Stimulated activated CD8-positive, alpha-beta memory T cell treated with anti-CD3 and anti-CD28 coated beads, Interleukin-15, amount 100 ng/mL, for 24 hours (primary cell): Measurements from ENCODE around the gene KIAA0930.

Experiments
- DNase-seq: peaks from one replicate; pipeline ENCODE4 v3.0.0-alpha.2; 2020; ENCODE audit warnings: low read depth

KIAA0930 gene

DNA sequence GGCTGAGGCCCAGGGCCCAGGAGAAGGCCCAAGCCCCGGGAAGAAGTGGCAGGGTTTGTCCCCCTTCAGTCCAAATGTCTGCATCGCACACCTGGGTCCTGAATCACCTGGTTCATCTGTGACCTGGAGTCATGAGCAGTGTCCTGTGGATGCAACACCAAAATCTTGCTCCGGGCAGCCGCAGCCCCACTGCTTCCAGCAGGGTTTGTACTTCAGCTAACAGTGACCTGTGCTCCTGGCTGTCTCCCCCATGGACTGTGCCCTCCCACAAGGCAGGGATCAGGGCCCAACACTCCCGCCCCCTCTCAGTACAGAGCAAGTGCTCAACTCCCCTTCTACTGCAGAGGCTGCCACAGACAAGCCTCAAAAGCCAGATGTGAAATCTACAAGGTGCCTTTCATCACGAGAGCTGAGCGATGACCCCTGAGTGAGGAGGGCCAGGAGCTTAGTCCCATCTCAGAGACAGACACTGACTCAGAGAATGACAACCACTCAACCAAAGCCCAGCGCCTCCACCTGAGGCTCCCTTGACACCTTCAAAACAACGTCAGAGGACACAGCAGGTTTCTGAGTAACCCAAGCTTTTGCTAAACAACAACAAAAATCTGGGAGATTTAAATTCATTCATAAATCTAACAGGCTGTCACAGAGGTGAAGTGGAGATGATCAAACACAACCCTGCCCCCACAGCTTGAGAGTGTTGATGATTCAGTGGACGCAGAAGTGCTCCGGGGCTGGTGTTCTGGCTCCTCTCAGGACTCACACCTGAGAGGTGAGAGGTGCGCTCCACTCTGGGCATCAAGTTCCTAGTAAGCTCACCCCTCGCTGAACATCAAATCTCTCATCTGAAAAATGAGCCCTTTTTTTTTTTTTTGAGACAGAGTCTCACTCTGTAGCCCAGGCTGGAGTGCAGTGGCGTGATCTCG is 3.4 kb downstream of the KIAA0930 start:
- DNase-seq, result no peak

DNA sequence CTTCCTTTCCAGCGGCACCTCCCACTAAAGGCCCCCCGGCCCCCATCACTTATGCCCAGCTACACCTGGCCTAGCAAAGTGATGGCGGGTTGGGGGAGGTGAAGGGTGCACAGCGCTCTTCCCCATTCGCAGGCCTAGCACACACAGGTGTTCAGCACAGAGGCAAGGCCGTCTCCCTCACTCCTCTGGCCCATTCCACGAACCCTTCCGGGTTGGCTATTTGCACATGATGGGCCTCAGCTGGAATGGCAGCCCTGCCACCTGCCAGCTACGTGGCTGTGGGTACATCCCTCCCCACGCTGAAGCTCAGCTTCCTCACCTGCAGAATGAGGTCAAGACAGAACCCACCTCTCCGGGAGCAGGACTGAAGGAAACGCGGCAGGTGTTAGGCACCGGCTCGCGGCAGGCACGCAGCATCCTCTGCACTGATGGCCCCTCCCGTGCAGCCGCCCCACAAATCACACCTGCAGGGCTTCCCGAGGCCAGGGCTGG is 4.8 kb downstream of the KIAA0930 start:
- no peak for DNase-seq

DNA sequence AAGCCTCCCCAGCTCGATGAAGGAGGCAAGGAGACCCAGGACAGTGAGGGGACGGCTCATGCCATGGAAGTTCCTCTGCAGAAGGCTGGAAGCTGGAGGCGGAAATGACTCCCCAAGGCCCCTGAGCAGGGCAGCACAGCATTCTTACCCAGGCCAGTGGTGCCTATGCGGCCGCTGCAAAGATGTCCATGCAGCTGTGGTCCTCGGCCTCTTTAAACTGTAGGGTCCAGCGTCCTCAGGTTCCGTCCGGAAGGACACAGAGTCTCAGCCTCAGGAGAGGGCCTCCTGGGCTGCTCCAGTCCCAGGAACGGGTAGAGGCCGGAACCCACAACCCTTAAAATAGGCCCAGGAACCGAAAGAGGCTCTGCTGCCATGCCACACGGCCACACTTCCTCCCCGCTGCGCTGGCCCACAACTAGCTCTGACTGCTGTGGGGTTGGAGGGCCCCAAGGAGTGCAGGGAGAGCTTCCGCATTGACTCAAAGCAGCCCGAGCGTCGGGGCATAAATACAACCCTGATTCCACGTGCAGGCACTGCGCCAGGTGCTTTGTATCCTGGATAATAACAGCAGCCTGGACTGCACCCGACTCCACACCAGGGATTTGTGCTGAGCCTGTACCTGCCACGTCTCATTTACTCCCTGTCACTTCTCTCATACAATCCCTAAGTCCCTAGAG is 5.5 kb downstream of the KIAA0930 start:
- no peak for DNase-seq

DNA sequence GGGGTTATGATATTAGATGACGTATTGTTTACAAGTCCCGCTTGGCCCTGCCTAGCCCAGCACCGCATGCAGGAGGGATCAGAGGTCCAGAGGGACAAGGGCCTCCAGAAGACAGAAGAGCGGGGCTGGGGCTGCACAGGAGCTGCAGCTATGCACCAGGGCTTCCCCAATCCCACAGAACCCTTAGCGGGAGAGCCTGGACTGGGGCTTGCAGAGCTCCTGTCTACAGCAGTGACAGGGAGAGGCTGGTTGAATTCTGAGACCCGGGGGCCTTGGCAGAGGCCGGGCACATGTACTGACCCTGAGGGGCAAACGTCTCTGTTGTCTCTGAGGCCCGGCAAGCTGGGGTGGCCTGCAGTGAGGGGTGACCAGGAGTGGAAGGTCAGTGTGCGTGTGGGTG is 6.9 kb downstream of the KIAA0930 start:
- DNase-seq, result no peak

DNA sequence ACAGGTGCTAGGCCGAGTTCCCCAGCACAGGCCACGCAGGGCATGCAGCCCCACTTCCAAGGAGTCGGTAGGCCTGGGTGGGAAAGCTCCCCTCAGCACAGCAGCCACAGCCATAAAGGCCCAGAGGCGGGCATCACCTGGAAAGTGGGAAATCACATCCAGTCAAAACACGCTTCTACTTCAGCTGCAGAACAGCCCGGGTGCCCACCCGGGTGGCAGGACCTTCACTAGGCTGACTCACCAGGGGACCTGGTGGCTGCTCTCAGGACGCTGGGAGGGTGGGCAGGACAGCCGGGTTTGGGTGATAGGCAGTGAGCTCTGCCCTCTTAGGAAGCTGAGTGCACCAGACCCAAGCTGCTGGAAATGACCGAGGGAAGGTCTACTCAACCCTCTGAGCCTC is 7.3 kb downstream of the KIAA0930 start:
- no peak for DNase-seq

DNA sequence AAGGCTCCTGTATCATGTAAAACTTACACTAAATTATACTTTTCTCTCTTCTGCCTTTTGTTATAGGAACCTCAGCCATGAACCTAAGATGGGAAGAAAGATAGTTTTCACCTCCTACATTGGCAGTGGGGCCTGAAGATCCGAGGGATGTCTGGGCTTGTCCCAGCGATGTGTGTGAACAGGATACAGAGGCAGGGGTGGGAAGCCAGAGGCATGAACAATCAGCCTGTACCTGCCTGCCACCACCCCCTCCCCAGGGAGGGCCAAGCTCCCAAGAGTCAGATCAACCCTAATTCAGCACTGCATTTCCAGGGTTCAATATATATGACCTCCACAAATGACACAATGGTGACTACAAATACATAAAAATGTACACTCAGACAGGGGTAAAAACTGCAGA is 9.4 kb downstream of the KIAA0930 start:
- no peak for DNase-seq

DNA sequence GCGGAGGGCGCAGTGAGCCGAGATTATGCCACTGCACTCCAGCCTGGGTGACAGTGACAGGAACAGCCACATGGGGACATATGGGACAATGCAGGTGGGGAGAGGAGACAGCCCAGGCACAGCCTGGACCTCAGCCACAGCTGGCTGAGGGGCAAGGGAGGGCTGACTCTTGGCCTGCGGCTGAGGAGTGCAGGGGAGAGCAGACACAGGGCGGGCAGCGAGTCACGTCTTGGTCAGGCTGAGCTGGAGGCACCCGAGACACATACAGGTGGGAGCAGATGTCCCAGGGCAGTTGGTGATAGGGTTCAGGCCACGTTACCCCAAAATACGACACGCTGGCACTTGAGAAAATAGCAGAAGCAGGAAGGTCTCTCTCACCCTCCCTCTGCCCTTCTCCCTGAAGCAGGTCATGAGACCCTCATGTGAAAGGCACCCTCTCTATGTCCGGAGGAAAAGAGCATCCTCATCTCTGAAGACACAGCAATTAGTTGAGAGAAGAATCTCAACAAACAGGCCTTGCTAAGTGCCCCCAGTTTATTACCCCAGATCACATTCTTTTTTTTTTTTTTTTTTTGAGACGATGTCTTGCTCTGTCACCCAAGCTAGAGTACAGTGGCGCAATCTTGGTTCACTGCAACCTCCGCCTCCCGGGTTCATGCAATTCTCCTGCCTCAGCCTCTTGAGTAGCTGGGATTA is 10.5 kb downstream of the KIAA0930 start:
- DNase-seq, result no peak

DNA sequence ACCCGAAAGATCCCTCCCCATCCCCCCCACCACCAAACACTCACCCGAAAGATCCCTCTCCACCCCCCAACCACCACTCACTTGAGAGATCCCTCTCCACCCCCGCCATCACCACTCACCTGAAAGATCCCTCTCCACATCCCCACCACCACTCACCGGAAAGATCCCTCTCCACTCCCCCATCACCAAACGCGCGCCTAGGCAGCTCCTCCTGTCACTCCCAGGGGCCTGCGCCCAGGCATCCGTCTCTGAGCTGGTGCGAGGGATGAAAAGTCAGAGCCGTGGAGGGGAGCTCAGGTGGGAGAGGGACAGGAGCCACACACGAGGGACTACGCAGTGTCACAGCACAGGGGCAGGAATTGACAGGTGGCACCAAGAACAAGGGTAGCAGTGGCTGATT is 11.5 kb downstream of the KIAA0930 start:
- no peak for DNase-seq

DNA sequence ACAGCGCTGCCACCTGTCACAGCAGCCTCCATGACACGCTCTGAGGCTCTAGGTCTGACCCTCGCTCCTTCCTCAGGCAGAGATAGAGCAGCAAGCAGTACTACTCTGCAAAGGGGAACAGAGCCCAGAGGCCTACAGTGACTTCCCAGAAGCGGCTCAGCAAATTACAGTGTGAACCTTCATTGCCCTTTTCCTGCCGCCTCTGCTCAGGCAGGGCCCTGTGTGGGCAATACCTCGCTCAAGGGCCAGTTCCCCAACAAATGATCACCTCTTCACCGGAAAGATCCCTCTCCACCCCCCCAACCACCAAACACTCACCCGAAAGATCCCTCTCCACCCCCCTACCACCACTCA is 12.3 kb downstream of the KIAA0930 start:
- DNase-seq, result no peak

DNA sequence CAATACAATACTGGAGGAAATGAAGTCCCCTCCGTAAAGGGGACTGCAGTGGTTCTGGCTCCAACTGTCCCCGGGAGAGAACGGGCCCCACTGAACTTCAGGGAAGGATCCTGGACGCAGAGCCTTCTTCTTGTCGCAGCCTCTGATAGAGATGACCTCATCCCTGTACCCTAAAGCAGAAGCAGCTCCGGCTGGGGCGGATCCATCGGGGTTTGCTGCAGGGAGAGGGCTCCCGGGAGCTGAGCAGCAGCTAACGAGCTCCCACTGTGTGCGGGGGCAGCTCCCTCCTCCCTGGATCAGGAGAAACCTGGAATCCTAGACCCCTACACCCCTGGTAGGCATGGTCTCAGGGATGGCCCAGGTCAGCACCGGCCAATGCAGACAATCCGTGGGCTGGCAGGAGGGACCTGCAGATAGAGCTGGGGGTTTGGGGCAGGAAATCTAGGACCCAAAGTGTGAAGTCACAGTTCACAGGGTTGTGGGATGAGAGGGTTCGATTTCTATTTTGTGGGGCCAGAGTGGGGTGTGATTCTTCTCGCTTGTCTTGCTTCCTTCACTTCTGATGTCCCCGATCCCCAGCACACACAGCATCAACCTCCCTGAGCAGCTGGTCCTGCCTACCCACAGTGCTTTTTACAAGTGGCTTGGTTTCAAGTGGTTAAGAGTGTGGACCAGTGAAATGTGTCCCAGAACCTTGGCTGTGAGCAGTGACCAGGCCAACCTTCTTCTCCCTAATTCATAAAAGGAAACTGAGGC is 12.9 kb downstream of the KIAA0930 start:
- no peak for DNase-seq

DNA sequence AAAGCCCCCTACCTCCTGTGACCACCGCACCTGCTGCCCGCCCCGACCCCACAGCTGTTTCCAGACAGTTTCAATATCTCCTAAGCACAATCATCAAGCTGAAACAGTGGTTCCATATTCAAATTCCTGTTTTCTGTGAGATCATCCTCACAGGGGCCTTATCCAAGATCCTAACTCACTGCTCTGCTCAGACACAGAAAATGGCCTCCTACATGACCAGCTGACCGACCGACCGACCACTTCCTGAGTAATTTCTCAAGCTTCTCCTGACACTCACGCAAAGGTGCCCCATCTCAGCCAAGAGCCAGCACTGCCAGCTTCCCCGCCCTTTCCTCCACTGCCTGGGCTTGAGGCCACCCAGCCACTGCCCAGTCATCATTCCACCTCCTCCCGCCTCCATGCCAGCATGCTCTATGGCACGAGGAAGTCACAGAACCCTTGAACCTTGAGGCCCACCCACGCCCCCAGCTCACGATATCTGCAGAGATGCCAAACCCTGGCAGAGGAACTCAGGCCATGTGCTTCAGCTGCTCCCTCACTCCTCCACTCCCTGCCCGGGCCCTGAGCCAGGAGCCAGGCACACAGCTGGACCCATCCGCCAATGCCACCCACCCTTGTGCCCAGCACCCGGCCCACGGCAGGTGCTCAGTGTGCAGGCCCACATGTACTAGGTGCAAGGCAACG is 14.0 kb downstream of the KIAA0930 start:
- no peak for DNase-seq

DNA sequence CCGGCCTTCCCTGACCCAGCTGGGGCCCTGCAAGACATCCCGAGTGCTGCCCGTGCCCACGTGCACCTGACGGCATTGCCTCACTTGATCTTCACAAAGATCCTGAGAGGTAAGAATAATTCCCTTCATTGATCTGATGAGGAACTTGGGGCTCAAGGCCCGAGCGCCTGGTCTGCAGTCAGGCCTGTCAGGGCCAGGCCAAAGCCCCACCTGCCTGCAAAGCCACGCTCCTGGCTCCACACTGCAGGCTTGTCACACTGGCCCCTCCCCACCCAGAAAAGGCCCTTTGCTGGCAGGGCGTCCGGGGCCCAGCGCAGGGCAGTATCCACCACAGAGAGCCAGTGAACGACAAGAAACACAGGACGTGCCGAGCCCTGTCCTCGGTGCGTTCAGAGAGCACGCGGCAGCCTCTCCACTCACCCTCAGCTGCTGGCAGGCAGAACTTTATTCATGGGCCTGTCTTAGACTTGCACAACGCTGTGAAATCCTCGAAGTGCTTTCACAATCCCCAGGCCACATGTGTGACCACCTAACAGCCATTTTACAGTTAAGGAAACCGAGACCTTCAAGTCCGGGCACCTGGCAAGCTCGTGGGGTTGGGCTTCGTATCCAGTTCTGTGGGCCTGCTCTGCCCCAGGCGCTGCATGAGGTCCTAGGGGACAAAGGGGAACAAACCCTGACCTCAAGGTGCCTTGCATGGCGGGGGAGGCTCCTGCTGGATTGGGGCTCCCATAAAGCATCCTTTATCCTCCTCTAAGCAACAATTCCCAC is 14.8 kb downstream of the KIAA0930 start:
- no peak for DNase-seq

DNA sequence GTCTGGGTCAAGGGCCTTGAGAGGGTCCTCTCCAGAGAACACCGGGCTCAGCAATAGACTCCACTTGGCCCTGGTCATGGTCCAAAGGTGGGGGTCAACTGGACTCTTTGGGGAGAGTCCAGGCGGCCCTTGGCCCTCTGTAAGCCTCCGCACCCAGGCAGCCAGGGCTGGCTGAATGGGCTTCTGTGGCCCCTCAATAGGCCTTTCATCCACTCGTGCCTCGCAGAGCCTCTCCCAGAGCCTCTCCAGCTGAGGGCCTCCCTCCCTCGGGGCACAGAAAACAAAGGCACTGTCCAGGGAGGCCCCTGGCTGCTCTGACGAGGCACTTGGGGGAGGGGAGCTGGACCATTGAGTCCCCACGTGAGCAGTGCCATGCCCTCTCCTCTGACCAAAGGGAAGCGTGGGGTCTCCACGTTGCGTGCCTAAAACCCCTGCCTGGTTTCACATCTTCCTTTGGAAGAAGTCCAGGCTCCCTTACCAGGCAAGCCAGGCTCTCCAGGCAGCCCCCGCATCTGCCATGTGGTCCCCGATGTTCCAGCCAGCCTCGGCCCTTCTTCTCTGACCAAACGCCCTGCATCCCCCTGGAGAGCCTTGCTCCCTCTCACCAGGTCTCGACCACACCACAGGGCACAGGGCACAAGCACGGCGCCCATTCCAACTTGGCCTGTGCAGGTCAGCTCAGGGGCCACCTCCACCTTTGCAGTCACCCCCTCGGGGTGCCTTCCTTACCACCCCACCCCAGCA is 15.5 kb downstream of the KIAA0930 start:
- no peak for DNase-seq

DNA sequence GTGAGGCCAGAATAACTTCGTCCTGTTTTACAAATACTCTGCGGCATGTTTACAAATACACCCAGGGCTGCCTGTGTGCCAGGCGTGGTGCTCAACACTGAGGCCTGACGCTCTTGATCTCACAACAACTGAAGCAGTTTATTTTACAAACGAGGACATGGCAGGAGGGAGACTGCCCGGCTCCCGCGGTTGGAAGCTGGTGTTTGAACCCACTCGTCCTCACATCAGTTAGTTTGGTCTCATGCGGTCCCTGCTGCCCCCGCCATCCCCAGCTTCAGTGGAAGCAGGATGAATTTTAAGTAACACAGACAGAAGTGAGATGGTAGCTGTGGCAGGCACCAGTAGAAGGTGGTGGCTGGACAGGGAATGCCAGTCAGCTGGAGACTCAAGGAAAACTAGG is 16.4 kb downstream of the KIAA0930 start:
- DNase-seq, result no peak

DNA sequence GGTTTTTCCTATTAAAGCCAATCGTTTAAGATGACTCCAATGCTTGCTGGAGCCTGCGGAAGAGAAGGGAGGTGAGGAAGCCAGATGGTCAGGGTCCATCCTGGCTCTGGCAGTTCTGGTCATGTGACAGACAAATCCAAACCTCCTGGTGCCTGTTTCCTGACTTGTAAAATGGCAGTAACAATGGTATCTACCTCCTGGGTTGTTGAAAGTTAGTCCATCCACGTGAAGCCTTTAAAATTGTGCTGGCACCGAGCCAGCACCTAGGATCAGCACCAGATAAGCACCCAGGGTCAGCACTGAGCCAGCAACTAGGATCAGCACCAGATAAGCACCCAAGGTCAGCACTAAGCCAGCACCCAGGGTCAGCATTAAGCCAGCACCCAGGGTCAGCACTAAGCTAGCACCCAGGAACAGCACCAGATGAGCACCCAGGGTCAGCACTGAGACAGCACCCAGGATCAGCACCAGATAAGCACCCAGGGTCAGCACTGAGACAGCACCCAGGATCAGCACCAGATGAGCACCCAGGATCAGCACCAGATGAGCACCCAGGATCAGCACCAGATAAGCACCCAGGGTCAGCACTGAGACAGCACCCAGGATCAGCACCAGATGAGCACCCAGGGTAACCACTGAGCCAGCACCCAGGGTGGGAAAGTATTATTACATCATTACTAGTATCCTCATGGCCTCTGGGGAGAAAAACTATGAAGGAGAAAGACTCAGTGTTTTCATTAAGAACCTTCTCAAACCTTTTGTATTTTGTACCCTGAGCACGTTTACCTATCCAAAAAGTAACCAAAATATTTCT is 17.2 kb downstream of the KIAA0930 start:
- no peak for DNase-seq

DNA sequence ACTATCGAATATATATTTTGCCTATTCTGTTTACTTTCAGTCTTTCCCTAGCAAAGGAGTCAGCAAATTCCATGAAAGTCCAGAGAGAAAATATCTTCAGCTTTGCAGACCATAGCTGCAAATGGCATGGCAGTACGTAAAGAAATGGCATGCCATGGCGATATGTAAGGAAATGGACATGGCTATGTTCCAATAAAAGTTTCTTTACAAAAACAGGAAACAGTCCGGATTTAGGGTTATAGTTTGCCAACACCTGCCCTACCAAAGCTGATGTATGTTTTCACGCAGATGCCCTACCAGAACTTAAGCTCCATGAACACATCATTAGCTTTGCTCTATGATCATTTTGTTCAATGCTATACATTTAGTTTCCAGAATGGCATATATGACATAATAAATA is 19.5 kb downstream of the KIAA0930 start:
- no peak for DNase-seq

DNA sequence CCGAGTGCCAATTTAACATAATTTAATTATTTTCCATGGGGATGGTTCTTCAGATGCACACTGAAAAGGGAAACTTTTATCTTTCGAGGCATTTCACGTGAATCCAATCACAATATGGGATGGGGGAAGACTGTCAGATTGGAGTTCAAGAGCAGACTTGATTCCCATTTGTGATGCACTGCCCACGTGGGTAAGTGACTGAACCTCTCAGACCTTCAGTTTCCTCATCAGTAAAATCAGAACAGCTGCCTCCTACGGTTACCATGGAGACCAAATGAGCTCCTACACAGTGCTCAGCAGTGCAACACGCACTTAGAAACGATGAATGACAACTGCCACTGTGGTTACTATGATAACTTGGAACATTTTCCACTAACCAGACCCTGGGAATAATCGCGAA is 21.7 kb downstream of the KIAA0930 start:
- no peak for DNase-seq

DNA sequence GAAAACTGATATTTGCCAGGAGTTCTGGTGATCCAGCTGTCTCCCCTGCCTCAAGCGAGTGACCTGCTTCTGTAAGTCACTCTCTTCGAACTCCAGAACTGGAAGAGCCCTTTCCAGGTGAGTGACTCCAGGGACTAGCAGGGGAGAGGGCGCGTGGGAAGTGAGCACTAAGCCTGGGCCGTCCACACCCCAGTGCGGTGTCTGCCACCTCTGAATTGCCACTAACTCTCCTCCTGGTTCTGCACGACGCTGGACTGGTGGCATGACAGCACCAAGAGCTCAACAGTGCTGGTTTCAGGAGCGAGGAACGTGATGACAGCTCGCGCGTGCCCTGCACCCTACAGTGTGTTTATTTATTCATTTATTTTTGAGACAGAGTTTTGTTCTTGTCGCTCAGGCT is 22.9 kb downstream of the KIAA0930 start:
- DNase-seq, result no peak

DNA sequence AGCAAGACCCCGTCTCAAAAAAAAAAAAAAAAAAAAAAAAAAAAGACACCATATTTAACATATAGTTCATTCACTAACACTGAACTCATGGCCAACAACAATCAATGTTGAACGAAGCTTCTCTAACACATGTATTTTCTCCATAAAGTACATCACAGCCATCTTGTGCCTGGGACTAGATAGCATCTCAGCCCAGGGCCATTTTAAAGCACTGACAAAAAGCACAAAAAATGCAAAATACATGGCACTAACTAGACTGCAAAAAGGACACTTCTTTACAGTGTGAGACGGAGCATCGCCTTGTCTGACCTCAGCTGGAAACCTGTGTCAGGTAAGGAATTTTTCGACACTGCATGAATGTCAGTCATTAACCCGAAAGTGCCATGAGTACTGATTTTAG is 23.3 kb downstream of the KIAA0930 start:
- DNase-seq, result no peak
